Immature natural killer cell (primary cell): Measurements from ENCODE around the gene AMIGO2. TPM values are rescaled to one million over a fixed set of nuclear protein-coding genes. Genes with fewer than 3 reads are reported as not detected.

ENCODE experiments used
- DNase-seq, 3 donors: peaks; one replicate each; pipeline ENCODE4 v3.0.0; 2022; ENCODE audit warnings: mixed read lengths in 1 of 3
- H3K27ac Mint-ChIP-seq, 6 donors: one replicate each; pipeline ENCODE4 v1.8.0; 2020; ENCODE audit warnings: mixed read lengths in 6 of 6, mild to moderate bottlenecking in 5 of 6, inconsistent platforms in 4 of 6, moderate library complexity in 3 of 6
- H3K27me3 Mint-ChIP-seq, 3 donors: one replicate each; pipeline ENCODE4 v1.8.0; 2020 to 2021; ENCODE audit warnings: low read depth in 3 of 3, mild to moderate bottlenecking in 3 of 3, mixed read lengths in 3 of 3, moderate library complexity in 3 of 3, inconsistent platforms in 1 of 3
- H3K36me3 Mint-ChIP-seq, 3 donors: one replicate each; pipeline ENCODE4 v1.8.0; 2020; ENCODE audit warnings: mixed read lengths in 3 of 3, inconsistent platforms in 2 of 3, mild to moderate bottlenecking in 2 of 3
- H3K4me1 Mint-ChIP-seq, 2 donors: one replicate each; pipeline ENCODE4 v1.8.0; 2020; ENCODE audit warnings: inconsistent platforms in 2 of 2, mild to moderate bottlenecking in 2 of 2, mixed read lengths in 2 of 2, moderate library complexity in 1 of 2
- H3K4me3 Mint-ChIP-seq, 5 donors: one replicate each; pipeline ENCODE4 v1.8.0; 2020; ENCODE audit warnings: mild to moderate bottlenecking in 5 of 5, mixed read lengths in 5 of 5, inconsistent platforms in 3 of 5, moderate library complexity in 3 of 5
- H3K9me3 Mint-ChIP-seq, 6 donors: one replicate each; pipeline ENCODE4 v1.8.0; 2020; ENCODE audit warnings: mild to moderate bottlenecking in 6 of 6, mixed read lengths in 6 of 6, inconsistent platforms in 4 of 6, moderate library complexity in 3 of 6
- polyA plus RNA-seq, 3 donors: library from polyadenylated mRNA; unstranded; fragments of 300-500 nt; fragmentation: Illumina TruSeq; gene quantifications; one replicate each; pipeline ENCODE4 v1.2.3, GENCODE V29; 2021

The AMIGO2 gene
- polyA plus RNA-seq, 3 donors from 2014 or later, result 6.5 to 13.3 (median 12.9) TPM

- DNase-seq, result no peak
- Mint-ChIP-seq H3K27me3 (peaks cover 0 to 2% (median 0%) of the 10 kb centered on the region in 3 donors), H3K9me3 (no peaks in the 10 kb centered on the region), H3K36me3 (peaks cover 25 to 47% (median 44%) of the 10 kb centered on the region in 3 donors), H3K4me1 (peaks cover 4 to 19% of the 10 kb centered on the region in 2 donors), H3K4me3 (no peak overlapping the region), H3K27ac (peak overlapping the region in 1 of 6 donors; percentile 31)
Measured at GRCh38 chr12:47107926-47108325, 28.2 kb upstream of the AMIGO2 start.

GRCh38 chr12:47107446-47107845 is 27.7 kb upstream of the AMIGO2 start:
- H3K27me3 Mint-ChIP-seq, result peaks cover 0 to 2% (median 0%) of the 10 kb centered on the region in 3 donors
- no peak overlapping the region for H3K4me3 Mint-ChIP-seq
- DNase-seq, result no peak
- no peaks in the 10 kb centered on the region for H3K9me3 Mint-ChIP-seq
- peak overlapping the region in 1 of 6 donors; percentile 44 for H3K27ac Mint-ChIP-seq
- peaks cover 20 to 42% (median 40%) of the 10 kb centered on the region in 3 donors for H3K36me3 Mint-ChIP-seq
- H3K4me1 Mint-ChIP-seq, result peaks cover 4 to 19% of the 10 kb centered on the region in 2 donors

- Mint-ChIP-seq H3K9me3 (no peaks in the 10 kb centered on the region), H3K4me1 (peaks cover 1 to 12% of the 10 kb centered on the region in 2 donors), H3K36me3 (peaks cover 20 to 40% (median 33%) of the 10 kb centered on the region in 3 donors), H3K27ac (no peak overlapping the region), H3K27me3 (no peaks in the 10 kb centered on the region), H3K4me3 (no peak overlapping the region)
- no peak for DNase-seq
Measured at GRCh38 chr12:47105914-47106674, 26.3 kb upstream of the AMIGO2 start.

GRCh38 chr12:47102845-47103651 is 23.3 kb upstream of the AMIGO2 start:
- peaks cover 0 to 1% (median 0%) of the 10 kb centered on the region in 3 donors for H3K27me3 Mint-ChIP-seq
- H3K9me3 Mint-ChIP-seq, result no peaks in the 10 kb centered on the region
- H3K4me1 Mint-ChIP-seq, result no peaks in the 10 kb centered on the region
- H3K4me3 Mint-ChIP-seq, result no peak overlapping the region
- H3K27ac Mint-ChIP-seq, result no peak overlapping the region
- DNase-seq, result no peak
- peaks cover 14 to 22% (median 21%) of the 10 kb centered on the region in 3 donors for H3K36me3 Mint-ChIP-seq

GRCh38 chr12:47102406-47102805 is 22.6 kb upstream of the AMIGO2 start:
- Mint-ChIP-seq H3K4me1 (no peaks in the 10 kb centered on the region), H3K9me3 (no peaks in the 10 kb centered on the region), H3K36me3 (peaks cover 14 to 18% (median 18%) of the 10 kb centered on the region in 3 donors), H3K27me3 (peaks cover 0 to 1% (median 0%) of the 10 kb centered on the region in 3 donors), H3K4me3 (no peak overlapping the region), H3K27ac (no peak overlapping the region)
- no peak for DNase-seq

- Mint-ChIP-seq H3K27me3 (peaks cover 0 to 1% (median 0%) of the 10 kb centered on the region in 3 donors), H3K4me1 (peaks cover 0 to 2% of the 10 kb centered on the region in 2 donors), H3K9me3 (no peaks in the 10 kb centered on the region), H3K36me3 (peaks cover 2 to 10% (median 8%) of the 10 kb centered on the region in 3 donors), H3K27ac (no peak overlapping the region), H3K4me3 (no peak overlapping the region)
- no peak for DNase-seq
Measured at GRCh38 chr12:47100160-47100559, 20.4 kb upstream of the AMIGO2 start.

- Mint-ChIP-seq H3K4me3 (no peak overlapping the region), H3K27me3 (peaks cover 0 to 1% (median 0%) of the 10 kb centered on the region in 3 donors), H3K4me1 (peaks cover 0 to 2% of the 10 kb centered on the region in 2 donors), H3K27ac (no peak overlapping the region), H3K9me3 (no peaks in the 10 kb centered on the region), H3K36me3 (peaks cover 0 to 8% (median 7%) of the 10 kb centered on the region in 3 donors)
- no peak for DNase-seq
Measured at GRCh38 chr12:47099610-47100009, 19.9 kb upstream of the AMIGO2 start.

- peaks cover 0 to 1% (median 0%) of the 10 kb centered on the region in 3 donors for H3K27me3 Mint-ChIP-seq
- peaks cover 0 to 2% of the 10 kb centered on the region in 2 donors for H3K4me1 Mint-ChIP-seq
- no peaks in the 10 kb centered on the region for H3K9me3 Mint-ChIP-seq
- peaks cover 0 to 8% (median 7%) of the 10 kb centered on the region in 3 donors for H3K36me3 Mint-ChIP-seq
- H3K4me3 Mint-ChIP-seq, result no peak overlapping the region
- no peak overlapping the region for H3K27ac Mint-ChIP-seq
- no peak for DNase-seq
Measured at GRCh38 chr12:47098099-47098498, 18.3 kb upstream of the AMIGO2 start.

- no peak overlapping the region for H3K4me3 Mint-ChIP-seq
- H3K36me3 Mint-ChIP-seq, result peaks cover 0 to 8% (median 7%) of the 10 kb centered on the region in 3 donors
- peaks cover 0 to 2% of the 10 kb centered on the region in 2 donors for H3K4me1 Mint-ChIP-seq
- H3K9me3 Mint-ChIP-seq, result no peaks in the 10 kb centered on the region
- H3K27me3 Mint-ChIP-seq, result peaks cover 0 to 1% (median 0%) of the 10 kb centered on the region in 3 donors
- H3K27ac Mint-ChIP-seq, result no peak overlapping the region
- DNase-seq, result no peak
Measured at GRCh38 chr12:47097276-47097896, 17.6 kb upstream of the AMIGO2 start.

GRCh38 chr12:47095446-47096236 is 15.9 kb upstream of the AMIGO2 start:
- H3K27ac Mint-ChIP-seq, result no peak overlapping the region
- DNase-seq, result no peak
- no peak overlapping the region for H3K4me3 Mint-ChIP-seq
- H3K4me1 Mint-ChIP-seq, result peaks cover 0 to 2% of the 10 kb centered on the region in 2 donors
- peaks cover 0 to 1% (median 0%) of the 10 kb centered on the region in 3 donors for H3K27me3 Mint-ChIP-seq
- no peaks in the 10 kb centered on the region for H3K9me3 Mint-ChIP-seq
- H3K36me3 Mint-ChIP-seq, result peaks cover 5 to 8% (median 7%) of the 10 kb centered on the region in 3 donors

GRCh38 chr12:47094804-47095203 is 15.0 kb upstream of the AMIGO2 start:
- no peak overlapping the region for H3K27ac Mint-ChIP-seq
- no peaks in the 10 kb centered on the region for H3K9me3 Mint-ChIP-seq
- no peak overlapping the region for H3K4me3 Mint-ChIP-seq
- peaks cover 4 to 7% (median 5%) of the 10 kb centered on the region in 3 donors for H3K36me3 Mint-ChIP-seq
- no peak for DNase-seq
- peaks cover 0 to 2% of the 10 kb centered on the region in 2 donors for H3K4me1 Mint-ChIP-seq
- no peaks in the 10 kb centered on the region for H3K27me3 Mint-ChIP-seq

- no peaks in the 10 kb centered on the region for H3K9me3 Mint-ChIP-seq
- peaks cover 0 to 5% (median 4%) of the 10 kb centered on the region in 3 donors for H3K36me3 Mint-ChIP-seq
- H3K4me1 Mint-ChIP-seq, result peaks cover 7 to 10% of the 10 kb centered on the region in 2 donors
- no peaks in the 10 kb centered on the region for H3K27me3 Mint-ChIP-seq
- no peak overlapping the region for H3K27ac Mint-ChIP-seq
- H3K4me3 Mint-ChIP-seq, result no peak overlapping the region
- DNase-seq, result no peak
Measured at GRCh38 chr12:47091009-47091408, 11.2 kb upstream of the AMIGO2 start.
